ENCODE data around the gene PHF21A.
A peak's percentile ranks its signal among the peaks of the same experiment; 100 is the strongest.

The PHF21A gene

DNA sequence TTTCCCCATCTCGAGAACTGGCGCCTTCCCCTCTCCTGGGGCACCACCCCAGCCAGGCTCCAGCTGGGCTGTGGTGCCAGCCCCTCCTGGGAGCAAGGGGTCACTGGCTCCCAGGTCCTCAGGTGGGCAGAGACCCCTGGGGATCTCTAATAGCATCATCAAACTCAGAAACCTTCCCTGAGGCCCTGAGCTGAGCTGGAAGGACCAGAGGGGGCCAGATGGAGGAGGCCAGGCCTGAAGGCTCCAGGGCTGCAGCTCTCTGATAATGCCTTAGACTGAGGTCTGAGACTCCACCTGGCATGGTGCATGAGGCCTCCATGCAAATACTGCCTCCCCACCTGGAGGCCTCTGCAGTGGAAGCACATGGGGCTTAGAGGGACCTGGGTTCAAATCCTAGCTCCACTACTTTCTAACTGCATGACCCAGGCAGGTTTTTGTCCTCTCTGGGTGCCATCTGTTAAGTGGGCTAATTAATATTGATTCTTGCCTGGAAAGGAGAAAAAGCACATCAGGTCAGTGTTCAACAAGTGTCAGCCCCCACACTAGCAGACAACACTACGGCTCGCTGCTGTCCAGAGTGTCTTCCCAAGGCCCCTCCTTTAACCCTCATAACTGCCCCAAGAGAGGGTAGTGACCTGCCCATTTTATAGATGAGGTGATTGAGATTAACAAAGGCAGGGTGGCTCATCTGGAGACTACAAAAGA lies 234.3 kb downstream of the PHF21A start:
- no peak overlapping the region for H3K4me3 Mint-ChIP-seq
- intact Hi-C loops (cut with micrococcal nuclease): loop anchor here (10.0 kb wide), 1 partner anchor 48 kb away; no protein-coding TSS in a partner anchor
- peaks cover 6% of the 10 kb centered on the region for H3K36me3 Mint-ChIP-seq (ENCODE audit: low read depth)
- H3K4me1 Mint-ChIP-seq (ENCODE audit: low read depth): peaks cover 12% of the 10 kb centered on the region
- H3K9me3 Mint-ChIP-seq: no peaks in the 10 kb centered on the region
- peaks cover 49% of the 10 kb centered on the region for H3K27me3 Mint-ChIP-seq
- H3K27ac Mint-ChIP-seq: no peak overlapping the region

DNA sequence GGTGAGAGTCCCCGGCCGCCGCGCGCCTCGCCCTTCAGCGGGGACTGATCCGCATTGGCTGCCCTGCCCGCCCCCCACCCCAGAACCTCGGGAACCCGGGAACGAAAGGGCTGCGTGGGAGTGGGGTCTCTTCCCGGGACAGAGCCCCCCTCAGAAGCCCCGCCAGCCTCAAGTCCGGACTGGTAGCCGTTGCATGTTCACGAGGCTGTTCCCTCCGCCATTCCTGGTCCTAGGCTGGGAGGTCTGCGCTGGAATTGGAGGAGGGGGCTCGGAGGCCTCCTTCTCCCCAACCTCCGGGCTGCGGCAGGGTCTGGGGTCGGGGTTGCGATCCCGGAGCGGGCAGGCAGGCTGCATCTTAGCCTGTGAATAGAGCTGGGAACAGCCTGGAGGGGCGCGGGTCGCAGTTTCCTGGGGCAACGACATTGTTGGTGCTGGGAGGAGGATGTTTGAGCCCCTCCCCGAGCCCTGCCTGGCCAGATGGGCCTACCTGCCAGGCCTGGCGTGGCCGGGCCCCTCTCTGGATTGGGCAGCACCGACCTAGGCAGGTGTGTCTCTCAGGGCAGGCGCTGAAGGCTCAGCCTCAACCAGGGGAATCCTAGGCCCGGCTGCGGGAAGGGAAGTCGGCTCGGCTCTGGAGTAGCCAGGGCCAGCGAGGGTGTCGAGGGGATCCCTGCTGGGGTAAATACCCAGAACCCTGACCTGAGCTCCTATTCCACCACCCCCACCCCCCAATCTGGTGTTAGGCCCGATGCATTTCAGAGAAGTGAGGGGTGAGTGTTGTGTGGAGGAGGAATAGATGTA lies 235.1 kb downstream of the PHF21A start:
- H3K9me3 Mint-ChIP-seq: no peaks in the 10 kb centered on the region
- peak overlapping the region; percentile 37 for H3K4me3 Mint-ChIP-seq

DNA sequence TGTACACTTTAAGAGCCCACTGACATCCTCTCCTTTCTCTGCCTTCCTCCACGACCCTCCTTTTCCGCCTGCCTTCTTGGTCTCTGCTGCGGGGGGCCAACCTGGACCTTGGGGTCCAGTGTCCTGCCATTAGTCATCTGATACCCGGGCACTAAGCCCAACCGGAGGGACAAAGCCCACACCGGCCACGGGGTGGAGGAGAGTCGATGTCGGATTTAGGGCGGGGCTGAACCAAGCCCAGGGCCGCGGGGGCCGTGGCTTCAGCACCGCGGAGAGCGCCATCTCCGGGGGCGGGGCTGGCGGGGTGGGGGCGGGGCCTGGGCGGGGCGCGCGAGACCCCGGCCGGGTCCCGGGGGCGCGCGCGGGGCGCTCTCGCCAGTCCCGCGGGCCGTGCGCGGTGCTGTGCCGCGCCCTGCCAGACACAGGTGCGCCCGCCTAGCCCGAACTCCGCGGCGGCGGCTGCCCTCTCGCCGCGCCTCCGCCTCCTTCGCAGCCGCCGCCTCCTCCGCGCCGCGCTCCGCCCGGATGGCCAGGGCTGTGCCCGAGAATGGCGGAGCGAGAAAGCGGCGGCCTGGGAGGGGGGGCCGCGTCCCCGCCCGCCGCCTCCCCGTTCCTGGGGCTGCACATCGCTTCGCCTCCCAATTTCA lies 235.9 kb downstream of the PHF21A start, which contains the start of gene MAPK8IP1:
Gene MAPK8IP1 (plus strand): TSS at position 378 of the 647 bp plus-strand sequence. CDS start 170 bp downstream, at position 548.
- peaks cover 43% of the 10 kb centered on the region for H3K27me3 Mint-ChIP-seq
- peaks cover 22% of the 10 kb centered on the region for H3K36me3 Mint-ChIP-seq (ENCODE audit: low read depth)
- intact Hi-C loops (cut with micrococcal nuclease): loop anchor here (10.0 kb wide), 1 partner anchor 49 kb away; no protein-coding TSS in a partner anchor
- peak within 1 kb of the TSS; percentile 63 for H3K4me3 Mint-ChIP-seq
- H3K4me1 Mint-ChIP-seq (ENCODE audit: low read depth): peaks cover 12% of the 10 kb centered on the region
- H3K9me3 Mint-ChIP-seq: no peaks in the 10 kb centered on the region
- H3K27ac Mint-ChIP-seq: no peak within 1 kb of the TSS

More for the DNA sequence above, 235.1 kb downstream of the PHF21A start:
- Mint-ChIP-seq H3K27ac (no peak overlapping the region), H3K4me1 (ENCODE audit: low read depth) (peaks cover 12% of the 10 kb centered on the region), H3K27me3 (peaks cover 46% of the 10 kb centered on the region), H3K36me3 (ENCODE audit: low read depth) (peaks cover 14% of the 10 kb centered on the region)
- intact Hi-C loops (cut with micrococcal nuclease): loop anchor here (10.0 kb wide), 1 partner anchor 49 kb away; no protein-coding TSS in a partner anchor

DNA sequence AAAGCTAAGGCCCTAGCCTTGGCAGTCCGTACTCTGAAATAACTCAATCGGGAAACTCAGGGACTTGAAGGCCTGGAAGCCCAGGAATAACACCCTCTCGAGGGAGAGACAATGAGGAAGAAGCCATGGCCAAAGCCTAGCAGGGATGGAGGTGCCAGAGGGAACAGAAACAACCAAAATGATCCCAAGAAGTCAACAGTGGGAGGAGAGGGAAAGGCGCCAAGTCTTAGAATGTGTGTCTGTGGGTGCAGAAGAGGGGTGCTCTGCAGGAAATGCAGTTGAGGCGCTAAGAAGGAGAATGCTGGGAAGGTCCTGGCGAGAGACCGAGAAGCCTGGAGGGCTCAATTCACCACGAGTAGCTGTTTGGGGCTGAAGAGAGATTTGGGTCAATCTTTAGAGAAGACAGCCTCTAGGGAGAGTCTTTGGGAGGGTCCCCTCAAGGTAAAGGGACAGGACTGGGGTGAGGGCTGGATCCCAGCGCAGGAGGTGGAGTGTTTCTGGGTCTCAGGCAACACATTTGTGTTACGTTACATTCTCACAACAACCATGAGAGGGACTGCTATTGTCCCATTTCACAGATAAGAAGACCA lies 236.6 kb downstream of the PHF21A start:
- Mint-ChIP-seq H3K27me3 (peaks cover 41% of the 10 kb centered on the region), H3K27ac (no peak overlapping the region), H3K4me1 (ENCODE audit: low read depth) (peaks cover 12% of the 10 kb centered on the region), H3K9me3 (no peaks in the 10 kb centered on the region), H3K36me3 (ENCODE audit: low read depth) (peaks cover 29% of the 10 kb centered on the region), H3K4me3 (peak overlapping the region; percentile 63)
- intact Hi-C loops (cut with micrococcal nuclease): loop anchor here (10.0 kb wide), 1 partner anchor 50 kb away; no protein-coding TSS in a partner anchor
